NCI-H524 (cell line): ENCODE data around the gene BTG2.

Experiments
- DNase-seq, 2 experiments: peaks; one replicate each; lab custom pipeline; 2025; lab: John Stamatoyannopoulos, UW

BTG2 gene

DNA sequence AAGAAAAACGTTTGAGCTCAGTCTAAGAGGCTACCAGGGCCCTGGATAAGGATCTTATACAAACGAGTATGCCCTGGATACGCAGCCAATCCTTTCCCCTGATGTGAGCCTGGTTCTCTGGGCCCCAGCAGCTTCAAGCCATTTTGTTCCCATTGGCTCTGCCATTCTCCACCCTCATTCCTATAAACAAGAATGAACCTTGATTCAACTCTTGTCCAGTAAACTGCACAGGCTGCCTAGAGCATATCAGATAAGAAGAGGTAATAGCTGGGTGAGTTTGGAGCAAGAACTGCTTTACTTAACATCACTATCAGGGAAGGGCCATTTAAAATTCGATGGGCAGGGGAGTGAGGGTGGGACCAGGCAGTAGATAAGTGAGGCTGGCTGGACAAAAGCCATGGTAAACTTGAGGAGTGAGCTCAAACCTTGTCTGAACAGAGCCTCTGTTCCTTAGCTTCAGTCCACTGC is 11.3 kb downstream of the BTG2 start:
- DNase-seq, result no peak

DNA sequence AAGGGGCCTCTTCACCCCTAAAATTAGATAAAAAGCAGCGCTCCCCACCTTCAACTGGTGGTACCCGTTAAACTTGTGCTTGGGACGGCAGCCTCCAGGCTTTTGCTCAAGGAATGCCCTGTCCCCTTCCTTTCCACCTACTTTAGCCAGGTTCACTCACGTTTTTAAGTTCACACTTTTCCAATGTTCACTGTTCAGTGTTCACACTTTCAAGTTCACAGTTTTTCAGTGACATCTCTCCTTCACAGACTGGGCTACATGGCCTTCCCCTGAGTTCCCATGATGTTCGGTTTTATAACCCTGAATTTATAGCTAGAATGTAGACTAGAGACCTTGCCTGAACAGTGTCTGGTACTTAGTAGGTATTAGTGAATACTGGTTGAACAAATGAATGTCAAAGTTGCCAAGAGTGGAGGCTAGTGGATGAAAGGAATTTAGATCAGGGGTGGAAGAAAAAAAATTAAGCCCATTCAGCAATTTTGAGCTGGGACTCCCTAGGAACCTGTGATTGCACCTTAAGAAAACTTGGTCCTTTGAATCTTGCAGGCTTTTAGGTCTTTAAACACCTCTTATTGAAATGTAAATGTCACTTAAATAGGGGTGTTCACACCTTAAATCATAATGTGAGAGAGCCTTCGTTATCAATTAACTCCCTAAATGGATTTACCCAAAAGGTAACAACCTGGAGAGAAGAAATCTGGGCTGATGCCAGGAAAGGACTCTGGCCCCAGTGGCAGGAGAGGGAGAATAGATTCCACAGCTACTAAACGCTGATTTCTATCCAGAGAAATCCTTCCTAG is 12.3 kb downstream of the BTG2 start:
- DNase-seq, result no peak

DNA sequence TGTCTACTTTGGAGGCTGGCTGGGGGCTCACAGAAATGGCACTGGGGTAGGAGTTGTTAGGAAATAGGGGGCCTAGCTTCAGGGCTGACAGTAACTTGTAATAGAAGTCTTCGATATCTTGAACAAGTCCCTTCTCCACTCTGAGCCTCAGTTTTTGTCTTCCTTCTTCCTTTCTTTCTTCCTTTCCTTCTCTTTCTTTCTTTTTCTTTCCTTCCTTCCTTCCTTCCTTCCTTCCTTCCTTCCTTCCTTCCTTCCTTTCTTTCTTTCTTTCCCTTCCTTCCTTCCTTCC is 12.9 kb downstream of the BTG2 start:
- no peak for DNase-seq

DNA sequence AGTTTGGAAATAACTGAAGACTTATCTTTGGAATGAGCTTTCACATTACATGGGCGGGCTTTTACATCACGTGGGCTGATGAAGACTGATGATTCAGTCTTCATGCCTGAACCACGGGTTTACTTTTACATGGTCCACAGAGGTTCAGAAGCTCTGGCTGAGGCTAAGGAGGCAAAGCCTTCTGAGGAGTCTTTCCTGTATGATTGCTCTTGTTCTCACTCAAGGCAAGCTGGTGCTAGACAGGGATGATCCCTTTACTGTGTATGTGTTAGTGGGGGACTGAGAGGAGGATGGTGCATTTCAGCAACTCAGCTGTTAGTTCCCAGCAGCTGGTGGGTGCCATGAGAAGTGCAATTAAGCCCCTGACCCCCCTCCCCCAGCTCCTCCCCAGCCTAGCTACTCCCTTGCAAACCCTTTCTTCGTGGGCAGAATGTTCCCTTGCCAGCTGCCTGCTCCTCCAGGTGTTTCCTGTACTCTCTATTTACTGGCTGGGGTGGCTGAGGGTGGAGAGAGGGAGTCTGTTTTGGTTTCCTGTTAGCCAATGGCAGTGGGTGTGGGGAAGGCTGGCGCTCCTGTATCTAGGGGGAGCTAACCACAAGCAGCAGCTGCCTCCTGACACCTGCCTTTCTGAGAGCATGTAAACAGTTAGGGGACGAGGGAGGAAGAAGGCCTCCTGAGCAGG is 15.4 kb downstream of the BTG2 start:
- DNase-seq, result peak; percentile 61 to 88

DNA sequence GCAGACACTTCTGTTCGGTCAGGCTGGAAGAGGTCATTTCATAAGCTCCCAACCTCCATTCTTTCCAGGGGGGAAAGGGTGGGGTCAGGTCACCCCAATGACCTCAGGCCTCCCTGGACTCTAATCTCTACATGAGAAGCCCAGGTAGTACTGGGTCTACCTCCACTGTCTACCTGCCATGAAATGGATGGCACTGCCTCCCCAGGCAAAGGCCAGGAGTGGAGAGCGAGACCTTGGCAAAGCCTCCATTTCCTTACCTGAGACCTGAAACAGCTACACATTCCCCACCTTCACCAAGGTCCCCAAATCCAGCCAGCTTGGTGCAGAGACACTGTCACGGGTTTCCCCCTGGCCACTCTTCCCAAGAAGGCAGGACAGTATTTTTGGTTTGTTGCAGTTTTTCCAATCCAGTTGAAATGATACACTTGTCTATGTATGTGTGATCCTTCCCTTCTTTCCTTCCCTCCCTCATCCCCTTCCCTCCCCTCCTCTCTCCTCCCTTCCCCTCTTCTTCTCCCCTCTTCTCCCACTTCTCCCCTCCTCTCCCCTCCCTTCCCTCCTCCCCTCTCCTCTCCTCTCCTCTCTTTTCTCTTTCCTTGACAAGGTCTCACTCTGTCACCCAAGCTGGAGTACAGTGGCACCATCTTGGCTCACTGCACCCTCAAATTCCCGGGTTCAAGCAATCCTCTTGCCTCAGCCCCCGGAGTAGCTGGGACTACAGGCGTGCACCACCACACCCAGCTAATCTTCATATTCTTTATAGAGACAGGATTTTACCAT is 16.1 kb downstream of the BTG2 start:
- DNase-seq, result no peak

DNA sequence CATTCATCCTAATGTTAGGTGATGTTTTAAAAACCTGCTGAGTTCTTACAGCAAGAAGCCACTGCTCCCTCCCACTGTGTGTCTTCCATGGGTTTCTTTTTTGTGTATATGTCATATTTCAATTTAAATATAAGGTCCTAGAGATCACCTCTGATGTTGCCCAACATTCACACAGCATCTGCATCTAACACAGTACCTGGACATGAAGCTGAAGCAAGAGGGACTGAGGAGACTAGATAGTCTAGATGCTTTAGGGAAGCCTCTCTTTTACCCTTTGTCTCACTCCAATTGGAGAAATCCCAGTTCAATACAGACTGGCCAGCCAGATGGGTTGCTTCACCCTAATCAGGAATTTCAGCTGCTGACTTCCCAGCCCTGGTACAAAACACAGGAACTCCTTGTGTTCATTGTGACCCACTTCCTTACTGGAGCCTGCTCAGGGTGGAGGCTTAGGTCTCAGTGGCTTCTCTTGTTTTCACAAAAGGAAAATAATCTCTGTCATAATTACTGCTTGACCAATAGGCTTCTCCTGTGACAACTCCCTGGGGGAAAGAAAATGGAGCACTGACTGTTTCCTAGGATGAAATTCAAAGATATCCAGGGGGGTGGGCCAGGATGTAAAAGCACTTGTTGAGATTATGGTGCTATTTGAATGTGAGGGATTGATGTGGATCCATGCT is 17.3 kb downstream of the BTG2 start:
- DNase-seq, result peak; percentile 50 to 72

DNA sequence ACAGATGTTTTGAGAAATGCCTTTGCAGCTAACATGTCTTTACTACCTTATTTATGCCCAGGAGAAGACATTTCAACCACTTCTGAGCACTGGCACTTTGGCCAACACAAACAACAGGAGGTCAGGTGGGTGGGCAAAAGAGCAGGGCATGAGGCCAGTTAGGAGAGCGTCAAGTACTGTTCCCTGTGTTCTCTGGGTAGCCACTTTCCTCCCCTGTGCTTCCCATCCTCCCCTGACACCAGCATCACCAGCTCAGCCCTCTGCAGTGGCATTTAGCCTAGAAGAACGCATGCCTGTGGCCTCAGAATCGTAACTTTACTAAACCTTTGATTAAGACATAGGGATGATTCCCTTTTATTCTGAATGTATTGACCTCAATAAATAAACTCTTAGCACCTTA is 18.3 kb downstream of the BTG2 start:
- no peak for DNase-seq

DNA sequence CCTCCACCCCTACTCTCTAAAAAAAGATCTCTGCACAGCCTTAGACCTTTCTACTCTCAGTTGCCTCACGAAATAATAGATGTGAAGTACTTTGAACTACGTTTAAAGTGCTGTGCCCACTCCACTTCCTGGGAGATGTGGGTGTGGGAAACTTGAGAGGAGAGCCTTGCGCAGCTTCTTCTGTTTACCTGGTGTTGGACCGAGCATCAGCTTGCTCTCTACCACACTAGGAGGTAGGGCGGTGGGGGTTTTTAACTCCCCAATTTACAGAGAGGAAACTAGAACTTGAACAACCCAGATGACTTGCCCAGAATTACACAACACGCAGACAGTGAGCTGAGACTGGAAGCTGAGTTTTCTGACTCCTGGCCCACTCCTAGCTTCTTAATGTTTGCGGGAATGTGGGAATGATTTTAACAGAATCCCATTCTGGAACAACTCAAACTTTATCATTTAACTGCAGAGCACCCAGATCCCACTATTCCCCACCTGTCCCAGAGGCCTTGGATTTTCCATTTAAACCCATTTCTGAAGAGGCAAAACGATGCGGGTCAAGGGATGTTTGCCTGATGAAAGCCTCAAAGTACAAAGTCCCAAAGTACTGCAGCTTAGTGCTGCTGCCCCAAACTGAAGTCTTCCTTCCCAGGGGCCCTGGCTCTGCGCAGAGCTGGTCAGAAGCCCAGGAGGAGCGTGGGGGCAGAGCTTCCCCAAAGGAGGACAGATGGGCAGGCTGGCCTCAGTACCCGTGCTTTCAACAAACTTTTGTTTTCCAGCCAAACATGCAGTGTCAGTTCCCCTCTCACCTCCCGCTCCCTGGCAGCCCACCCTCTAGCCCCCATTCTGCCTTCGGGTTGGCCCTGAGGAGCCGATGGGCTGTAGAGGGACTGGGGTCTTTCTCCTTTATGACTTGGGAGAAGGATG is 19.0 kb downstream of the BTG2 start:
- no peak for DNase-seq

DNA sequence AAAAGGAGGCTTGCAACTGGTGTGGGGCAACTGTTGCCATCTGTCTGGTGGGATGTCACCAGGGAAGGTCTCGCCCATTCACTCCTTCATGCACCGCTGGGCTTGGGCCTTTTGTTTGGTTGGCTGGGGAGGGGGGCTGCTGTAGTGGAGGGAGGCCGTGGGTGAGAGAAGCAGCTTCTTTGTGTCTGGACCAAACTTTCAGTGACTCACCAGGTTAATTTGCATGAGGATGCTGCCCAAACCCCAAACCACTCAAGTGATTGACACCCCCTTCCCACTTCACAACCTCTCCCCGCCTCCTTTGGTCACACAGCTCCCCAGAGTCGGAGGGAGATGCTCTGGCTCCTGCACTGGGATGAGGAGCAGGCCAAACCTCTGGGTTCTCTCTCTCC is 19.7 kb downstream of the BTG2 start:
- peak; percentile 48 to 55 for DNase-seq

DNA sequence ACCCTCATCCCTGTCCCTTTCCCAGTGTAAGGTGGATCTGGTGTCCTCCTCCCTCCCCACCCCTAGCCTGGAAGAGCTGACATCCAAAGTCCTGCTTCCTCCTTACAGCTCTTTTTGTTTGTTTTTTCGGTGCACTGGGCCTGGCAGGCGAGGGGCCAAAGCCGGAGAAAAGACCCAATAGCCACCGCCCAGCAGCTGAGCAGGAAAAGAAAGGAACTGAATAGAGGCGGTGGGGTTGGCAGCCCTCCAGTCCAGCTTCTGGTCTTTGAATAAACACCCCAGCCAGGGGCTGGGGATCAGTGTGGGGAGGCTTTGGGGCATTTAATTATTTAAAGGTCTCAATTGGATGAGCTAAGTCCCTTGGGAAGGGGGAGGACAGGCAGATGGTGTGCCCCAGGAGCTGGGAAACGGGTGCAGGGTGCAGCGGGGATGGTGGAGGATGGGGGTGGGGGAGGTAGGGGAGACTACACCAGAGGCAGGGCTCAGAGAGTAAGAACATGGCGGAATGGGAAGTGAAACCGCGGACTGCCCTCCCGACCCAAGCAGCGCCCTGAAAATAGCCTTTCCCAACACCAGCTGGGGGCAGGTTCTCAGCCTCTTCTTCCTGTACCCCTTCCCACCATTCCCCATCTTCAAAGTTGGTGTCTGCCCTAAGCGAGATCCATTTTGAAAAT is 20.2 kb downstream of the BTG2 start:
- DNase-seq, result peak; percentile 93 to 97

DNA sequence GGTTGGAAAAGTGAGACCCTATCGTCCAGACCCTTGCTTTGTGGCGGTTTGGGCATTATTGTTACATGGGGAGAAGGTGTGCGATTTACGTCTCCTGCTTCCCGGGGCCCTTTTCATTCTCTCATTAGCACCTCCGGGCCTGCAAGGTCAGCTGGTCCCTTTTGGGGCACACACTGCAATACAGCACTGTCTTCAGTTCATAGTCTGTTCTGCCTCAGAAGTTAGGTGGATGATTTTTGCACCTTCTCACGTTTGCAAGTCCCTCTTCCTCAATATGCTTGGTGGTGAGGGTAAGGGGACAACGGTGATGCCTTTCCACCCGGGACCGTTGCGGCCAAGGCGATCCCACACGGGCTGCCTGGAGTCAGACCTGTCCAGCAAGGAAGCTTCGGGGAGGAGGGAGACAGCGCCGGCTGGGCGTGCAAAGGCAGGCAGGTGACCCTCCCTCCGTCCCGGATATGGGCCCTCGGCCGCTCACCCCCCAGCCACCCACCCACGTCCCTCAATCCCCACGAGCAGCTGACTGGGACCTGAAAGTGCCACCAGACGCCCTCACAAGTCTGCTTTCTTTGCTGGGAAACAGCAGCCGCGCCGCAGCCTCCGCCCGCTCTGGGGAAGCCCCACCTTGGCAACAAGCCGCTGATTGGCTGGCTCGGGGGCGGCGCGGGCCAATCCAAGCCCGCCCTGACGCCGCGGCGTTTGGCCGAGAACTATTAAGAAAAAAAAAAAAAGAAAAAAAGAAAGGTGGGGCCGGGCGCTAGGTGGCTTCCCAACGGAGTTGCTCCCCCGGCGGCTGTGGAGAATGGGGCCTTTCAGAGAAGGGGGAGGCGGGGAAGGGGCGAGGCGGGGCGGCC is 21.7 kb downstream of the BTG2 start:
- DNase-seq, result peak; percentile 95 to 96

DNA sequence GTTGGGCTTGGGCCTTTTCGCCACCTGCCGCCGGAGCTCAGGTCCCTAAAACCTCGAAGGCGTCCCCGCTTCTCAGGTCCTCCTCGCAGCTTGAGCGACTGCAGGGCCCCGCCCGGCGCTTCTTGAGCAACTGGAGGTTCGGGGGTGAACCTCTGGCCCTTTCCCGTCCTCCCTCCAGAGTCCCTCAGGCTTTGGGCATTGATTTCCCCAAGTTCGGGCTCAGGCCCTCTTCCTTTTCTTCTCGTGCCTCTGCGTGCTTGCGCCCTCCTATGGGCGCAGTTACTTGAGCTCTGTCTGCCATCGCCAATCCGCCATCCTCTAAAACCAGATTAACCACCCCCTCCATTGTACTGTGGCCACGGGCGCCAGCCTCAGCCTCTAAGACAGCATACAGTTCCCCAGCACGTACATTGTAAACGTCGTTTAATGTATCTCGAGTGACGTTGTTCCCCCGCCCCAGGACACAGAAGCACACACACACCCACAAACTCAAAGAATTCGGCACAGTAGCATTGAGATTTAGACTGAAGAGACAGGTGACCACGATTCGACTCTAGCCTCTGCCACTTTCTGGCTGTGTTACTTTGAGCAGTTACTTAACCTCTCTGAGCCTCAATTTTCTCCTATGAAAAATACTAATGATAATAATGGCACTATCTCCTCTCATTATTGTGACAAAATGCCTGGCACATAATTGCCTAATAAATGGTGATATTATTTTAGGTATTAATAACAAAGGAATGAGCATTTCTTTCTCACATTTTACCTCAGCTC is 22.6 kb downstream of the BTG2 start:
- peak; percentile 89 to 93 for DNase-seq

DNA sequence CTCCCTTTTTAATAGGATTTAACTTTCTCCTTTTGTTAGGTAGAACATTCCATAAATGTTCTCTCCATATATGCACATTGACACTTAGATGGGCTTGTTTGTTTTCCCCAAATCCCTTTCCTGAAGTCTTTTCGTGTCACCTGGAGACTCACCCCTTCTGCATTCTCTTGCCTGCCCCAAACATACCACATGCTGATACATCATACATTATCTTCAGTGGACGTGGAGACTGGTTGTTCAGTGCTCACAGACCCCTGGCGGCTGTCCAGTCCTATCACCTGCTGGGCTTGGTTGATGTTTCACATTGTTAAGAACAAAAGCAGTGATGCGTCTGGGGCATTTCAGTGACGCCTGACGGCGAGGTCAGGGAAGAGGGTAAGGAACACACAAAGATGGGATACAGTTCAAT is 23.4 kb downstream of the BTG2 start:
- no peak for DNase-seq

DNA sequence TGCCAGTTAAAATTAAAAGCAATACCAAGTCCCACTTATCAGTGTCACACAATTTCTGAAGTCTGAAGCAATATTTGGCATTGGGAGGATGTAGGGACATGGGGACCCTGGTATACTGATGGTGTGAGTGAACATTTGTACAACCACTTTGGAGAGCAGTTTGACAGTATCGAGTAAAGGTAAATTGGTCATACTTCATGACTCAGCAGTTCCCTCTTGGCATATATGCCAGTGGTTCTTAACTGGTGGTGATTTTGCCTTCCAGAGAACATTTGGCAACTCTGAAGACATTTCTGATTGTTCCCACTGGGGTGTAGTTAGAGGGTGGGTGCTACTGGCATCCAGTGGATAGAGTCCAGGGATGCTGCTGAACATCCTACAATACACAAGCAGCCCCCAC is 25.9 kb downstream of the BTG2 start:
- DNase-seq, result no peak

DNA sequence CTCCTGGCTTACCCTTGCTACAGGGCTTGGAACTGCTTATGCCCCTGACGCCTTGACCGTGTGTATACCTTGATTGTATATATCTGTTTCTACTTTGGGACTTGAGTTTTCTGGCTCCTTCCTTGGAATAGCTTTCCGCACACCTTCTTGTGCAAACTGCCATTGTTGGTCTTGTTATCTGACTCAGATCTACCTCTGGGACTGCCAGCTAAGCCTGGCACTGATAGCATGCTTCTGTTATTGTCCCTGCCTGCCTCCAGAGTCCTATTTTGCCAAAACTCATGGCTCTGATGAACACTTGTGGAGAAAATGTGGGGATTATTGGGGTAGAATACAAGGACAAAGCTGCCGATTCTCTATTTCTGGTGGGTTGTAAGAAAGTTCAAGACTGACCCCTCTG is 30.2 kb downstream of the BTG2 start:
- no peak for DNase-seq

DNA sequence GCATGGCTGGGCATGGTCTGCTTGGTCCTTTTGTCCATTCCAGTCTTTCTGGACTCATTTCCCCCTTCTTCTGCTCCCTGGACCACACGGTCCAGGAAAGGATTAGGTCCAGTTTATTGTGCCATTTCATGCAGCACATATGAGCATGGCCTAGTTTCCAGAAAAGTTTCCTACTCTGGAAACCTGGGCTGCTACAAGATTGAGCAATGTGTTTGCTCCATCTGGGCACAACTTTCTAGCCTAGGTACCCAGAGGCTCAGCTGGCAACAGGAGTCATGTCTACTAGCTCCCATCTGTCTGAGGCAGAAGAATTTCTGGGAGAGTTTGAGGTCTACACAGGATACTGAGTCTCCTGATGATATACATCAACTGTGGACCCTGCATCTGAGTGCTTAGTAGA is 30.8 kb downstream of the BTG2 start:
- DNase-seq, result no peak

DNA sequence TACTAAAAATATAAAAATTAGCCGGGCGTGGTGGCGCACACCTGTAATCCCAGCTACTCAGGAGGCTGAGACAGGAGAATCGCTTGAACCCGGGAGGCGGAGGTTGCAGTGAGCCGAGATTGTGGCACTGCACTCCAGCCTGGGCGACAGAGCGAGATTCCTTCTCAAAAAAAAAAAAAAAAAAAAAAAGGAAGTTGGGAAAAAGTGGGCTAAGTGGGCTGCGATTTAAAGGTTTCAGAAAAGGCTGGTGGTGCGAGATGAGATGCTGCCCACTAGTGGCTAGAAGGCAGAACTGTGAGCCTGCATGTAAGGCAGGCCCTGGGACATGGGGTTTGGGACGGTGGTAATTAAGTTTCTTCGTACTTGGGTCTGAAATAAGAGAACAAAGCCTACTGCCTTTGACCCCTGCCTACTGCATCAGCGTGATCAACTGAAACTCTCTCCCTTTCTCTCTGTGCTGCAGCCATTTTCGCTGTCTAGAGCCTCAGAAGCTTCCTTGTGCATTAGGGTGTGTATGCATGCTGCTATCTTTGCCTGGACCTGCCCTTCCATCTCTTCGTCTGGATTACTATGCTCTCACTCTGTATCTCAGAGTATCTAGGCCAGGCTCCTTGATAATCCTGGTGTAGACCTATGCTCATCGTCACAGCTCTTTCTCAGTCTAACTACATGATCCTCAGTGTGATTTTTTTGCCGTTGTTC is 33.2 kb downstream of the BTG2 start:
- peak; percentile 10 to 51 for DNase-seq

DNA sequence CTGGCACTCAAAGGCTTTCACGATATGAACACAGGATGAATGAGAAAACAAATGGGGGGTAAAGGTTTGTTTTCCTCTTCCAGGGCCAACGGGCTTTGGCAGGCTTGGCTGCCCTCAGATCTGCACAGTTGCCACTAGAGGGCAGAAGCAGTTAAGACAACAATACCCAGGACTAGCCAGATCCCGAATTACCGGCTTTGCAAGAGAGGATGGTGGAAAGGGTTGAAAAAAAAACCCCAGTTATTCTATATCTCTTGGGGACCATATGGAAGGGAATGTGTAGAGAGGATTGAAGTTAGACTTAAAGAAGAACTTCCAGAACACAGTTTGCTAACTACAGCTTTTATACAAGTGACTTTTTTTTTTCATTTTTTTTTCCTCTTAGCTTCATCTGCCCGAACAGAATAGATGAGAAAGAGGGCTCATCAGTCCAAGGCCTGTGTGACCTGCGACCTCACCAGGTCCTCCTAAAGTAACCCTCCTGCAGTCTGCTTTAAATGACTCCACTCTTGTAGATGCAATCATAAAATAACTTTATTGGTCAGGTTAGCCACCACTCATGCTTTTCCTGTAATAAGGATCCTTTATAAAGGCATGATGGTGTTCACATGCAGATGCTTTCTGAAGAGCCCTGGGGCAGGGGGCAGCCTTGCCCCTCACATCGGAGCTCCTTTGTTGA is 34.9 kb downstream of the BTG2 start:
- DNase-seq, result peak; percentile 74 to 92
